Measurements from ENCODE around the gene SLC16A11.

SLC16A11 gene

GRCh38 chr17:7023576-7024401 is 20.1 kb downstream of the SLC16A11 start:
- H3K9ac ChIP-seq (ENCODE audit: low read depth, low read length), result peak overlapping the region; percentile 52
- no peaks in the 10 kb centered on the region for H3K9me3 ChIP-seq (ENCODE audit: control insufficient read depth, insufficient read depth, low read length)
- peaks cover 4% of the 10 kb centered on the region for H3K4me1 ChIP-seq (ENCODE audit: insufficient read depth, low read length)
- no peaks in the 10 kb centered on the region for H3K36me3 ChIP-seq (ENCODE audit: insufficient read depth, low read length)

- Histone ChIP-seq H3K9ac (ENCODE audit: low read depth, low read length) (peak within 1 kb of the TSS; percentile 52), H3K9me3 (ENCODE audit: control insufficient read depth, insufficient read depth, low read length) (no peaks in the 10 kb centered on the region), H3K4me1 (ENCODE audit: insufficient read depth, low read length) (peaks cover 4% of the 10 kb centered on the region), H3K36me3 (ENCODE audit: insufficient read depth, low read length) (no peaks in the 10 kb centered on the region)
Measured at GRCh38 chr17:7022781-7023571, 20.9 kb downstream of the SLC16A11 start, which contains the start of gene BCL6B. BCL6B (plus strand) TSS chr17:7023050; CDS start chr17:7023672, 622 bp downstream.

GRCh38 chr17:7021993-7022778 is 21.7 kb downstream of the SLC16A11 start:
- no peaks in the 10 kb centered on the region for H3K9me3 ChIP-seq (ENCODE audit: control insufficient read depth, insufficient read depth, low read length)
- peak overlapping the region; percentile 52; the same call in 1 of the 2 replicates for H3K9ac ChIP-seq (ENCODE audit: low read depth, low read length)
- H3K36me3 ChIP-seq (ENCODE audit: insufficient read depth, low read length), result no peaks in the 10 kb centered on the region
- peaks cover 4% of the 10 kb centered on the region for H3K4me1 ChIP-seq (ENCODE audit: insufficient read depth, low read length)

GRCh38 chr17:7020894-7021664 is 22.8 kb downstream of the SLC16A11 start:
- Histone ChIP-seq H3K4me1 (ENCODE audit: insufficient read depth, low read length) (peaks cover 4% of the 10 kb centered on the region), H3K9me3 (ENCODE audit: control insufficient read depth, insufficient read depth, low read length) (no peaks in the 10 kb centered on the region), H3K36me3 (ENCODE audit: insufficient read depth, low read length) (no peaks in the 10 kb centered on the region), H3K9ac (ENCODE audit: low read depth, low read length) (peak overlapping the region; percentile 52; the same call in 1 of the 2 replicates)

- Histone ChIP-seq H3K36me3 (ENCODE audit: insufficient read depth, low read length) (no peaks in the 10 kb centered on the region), H3K9ac (ENCODE audit: low read depth, low read length) (peak overlapping the region; percentile 60), H3K4me1 (ENCODE audit: insufficient read depth, low read length) (peaks cover 4% of the 10 kb centered on the region), H3K9me3 (ENCODE audit: control insufficient read depth, insufficient read depth, low read length) (no peaks in the 10 kb centered on the region)
Measured at GRCh38 chr17:7019839-7020519, 23.9 kb downstream of the SLC16A11 start.

GRCh38 chr17:7019367-7019766 is 24.5 kb downstream of the SLC16A11 start:
- Histone ChIP-seq H3K9me3 (ENCODE audit: control insufficient read depth, insufficient read depth, low read length) (no peaks in the 10 kb centered on the region), H3K9ac (ENCODE audit: low read depth, low read length) (peak overlapping the region; percentile 60), H3K36me3 (ENCODE audit: insufficient read depth, low read length) (no peaks in the 10 kb centered on the region), H3K4me1 (ENCODE audit: insufficient read depth, low read length) (peaks cover 4% of the 10 kb centered on the region)

- H3K9me3 ChIP-seq (ENCODE audit: control insufficient read depth, insufficient read depth, low read length), result no peaks in the 10 kb centered on the region
- H3K4me1 ChIP-seq (ENCODE audit: insufficient read depth, low read length), result peaks cover 4% of the 10 kb centered on the region
- no peak overlapping the region for H3K9ac ChIP-seq (ENCODE audit: low read depth, low read length)
- H3K36me3 ChIP-seq (ENCODE audit: insufficient read depth, low read length), result no peaks in the 10 kb centered on the region
Measured at GRCh38 chr17:7018331-7018964, 25.4 kb downstream of the SLC16A11 start.

GRCh38 chr17:7017827-7018200 is 26.1 kb downstream of the SLC16A11 start:
- Histone ChIP-seq H3K9me3 (ENCODE audit: control insufficient read depth, insufficient read depth, low read length) (no peaks in the 10 kb centered on the region), H3K36me3 (ENCODE audit: insufficient read depth, low read length) (no peaks in the 10 kb centered on the region), H3K9ac (ENCODE audit: low read depth, low read length) (no peak overlapping the region), H3K4me1 (ENCODE audit: insufficient read depth, low read length) (peaks cover 4% of the 10 kb centered on the region)

- Histone ChIP-seq H3K9ac (ENCODE audit: low read depth, low read length) (no peak overlapping the region), H3K9me3 (ENCODE audit: control insufficient read depth, insufficient read depth, low read length) (no peaks in the 10 kb centered on the region), H3K36me3 (ENCODE audit: insufficient read depth, low read length) (no peaks in the 10 kb centered on the region), H3K4me1 (ENCODE audit: insufficient read depth, low read length) (peaks cover 4% of the 10 kb centered on the region)
Measured at GRCh38 chr17:7016886-7017826, 26.7 kb downstream of the SLC16A11 start.

GRCh38 chr17:7016418-7016817 is 27.5 kb downstream of the SLC16A11 start:
- Histone ChIP-seq H3K9ac (ENCODE audit: low read depth, low read length) (no peak overlapping the region), H3K9me3 (ENCODE audit: control insufficient read depth, insufficient read depth, low read length) (no peaks in the 10 kb centered on the region), H3K36me3 (ENCODE audit: insufficient read depth, low read length) (no peaks in the 10 kb centered on the region), H3K4me1 (ENCODE audit: insufficient read depth, low read length) (peaks cover 4% of the 10 kb centered on the region)

- peaks cover 2% of the 10 kb centered on the region for H3K4me1 ChIP-seq (ENCODE audit: insufficient read depth, low read length)
- no peaks in the 10 kb centered on the region for H3K9me3 ChIP-seq (ENCODE audit: control insufficient read depth, insufficient read depth, low read length)
- H3K9ac ChIP-seq (ENCODE audit: low read depth, low read length), result peak overlapping the region; percentile 90
- no peaks in the 10 kb centered on the region for H3K36me3 ChIP-seq (ENCODE audit: insufficient read depth, low read length)
Measured at GRCh38 chr17:7014995-7015958, 28.6 kb downstream of the SLC16A11 start.

Data from ES-I3 (cell line).